A673 (cell line): Measurements from ENCODE around the gene PAPPA. TPM values are rescaled to one million over a fixed set of nuclear protein-coding genes. Genes with fewer than 3 reads are reported as not detected.

Experiments used
- BruUV-seq: library from RNA; stranded (reverse); fragments of 400-500 nt; replicated peaks from 2 replicates; lab custom pipeline; 2021; lab: Mats Ljungman, UMichigan
- CTCF ChIA-PET: fragments of 300-600 bp; sonication (Branson Sonifier 250); formaldehyde crosslinking; loops from one replicate; lab custom pipeline; 2022; ENCODE audit warnings: antibody characterized with exemption; lab: Charles Lee
- POLR2A ChIA-PET: fragments of 300-600 bp; sonication (Branson Sonifier 250); formaldehyde crosslinking; loops from one replicate; lab custom pipeline; 2022; ENCODE audit warnings: antibody characterized with exemption; ENCODE audit not compliant: low non-redundant PET; lab: Charles Lee
- DNase-seq: peaks from one replicate; pipeline ENCODE4 v3.0.0-alpha.2; 2015; ENCODE audit warnings: low spot score
- H3K27ac ChIP-seq: fragments of 200-600 bp; sonication (generic); 2 replicates; pipeline ENCODE4 v1.5.1; 2016; ENCODE audit warnings: mixed run types, low read depth, mild to moderate bottlenecking, mixed read lengths, antibody characterized with exemption, low read length; ENCODE audit not compliant: poor library complexity, severe bottlenecking
- H3K27me3 ChIP-seq: fragments of 200-600 bp; sonication (generic); replicated peaks from 2 replicates; pipeline ENCODE4 v1.6.1; 2017; ENCODE audit warnings: mixed run types, low read depth, mild to moderate bottlenecking, mixed read lengths, antibody characterized with exemption, low read length; ENCODE audit not compliant: insufficient read depth, poor library complexity
- H3K36me3 ChIP-seq: fragments of 200-600 bp; sonication (generic); 2 replicates; pipeline ENCODE4 v1.6.1; 2016; ENCODE audit warnings: mixed run types, mild to moderate bottlenecking, mixed read lengths, antibody characterized with exemption, low read length; ENCODE audit not compliant: insufficient read depth, poor library complexity, severe bottlenecking
- H3K4me1 ChIP-seq: fragments of 200-600 bp; sonication (generic); 2 replicates; pipeline ENCODE4 v1.6.1; 2017; ENCODE audit warnings: mixed run types, mild to moderate bottlenecking, mixed read lengths, antibody characterized with exemption, low read length; ENCODE audit not compliant: insufficient read depth, poor library complexity, severe bottlenecking
- H3K4me3 ChIP-seq: fragments of 200-600 bp; sonication (generic); 2 replicates; pipeline ENCODE4 v1.5.1; 2016; ENCODE audit warnings: low read depth, mixed run types, mild to moderate bottlenecking, mixed read lengths, low read length; ENCODE audit not compliant: poor library complexity, severe bottlenecking
- H3K9me3 ChIP-seq: fragments of 200-600 bp; sonication (generic); 2 replicates; pipeline ENCODE4 v1.6.1; 2016; ENCODE audit warnings: mixed run types, low read depth, mild to moderate bottlenecking, mixed read lengths, antibody characterized with exemption, low read length; ENCODE audit not compliant: poor library complexity, severe bottlenecking
- CTCF ChIP-seq: fragments of 300-800, 200-600 bp; sonication (generic); conservative IDR thresholded peaks from 2 replicates; pipeline ENCODE4 v1.5.1; 2017; ENCODE audit warnings: low read depth, mild to moderate bottlenecking, antibody characterized with exemption, low read length, moderate library complexity, mixed read lengths
- EZH2 ChIP-seq: fragments of 200-600 bp; sonication (generic); IDR thresholded peaks from 2 replicates; pipeline ENCODE4 v1.6.1; 2017; ENCODE audit warnings: borderline replicate concordance, low read depth, mild to moderate bottlenecking, mixed read lengths, antibody characterized with exemption, low read length; ENCODE audit not compliant: poor library complexity, severe bottlenecking
- intact Hi-C: fragments of 100-400 bp; cut with micrococcal nuclease; formaldehyde crosslinking; loops from one replicate; pipeline ENCODE4 v1.10.0; 2022; ENCODE audit not compliant: unreplicated experiment
- total RNA-seq: library from RNA; stranded (reverse); gene quantifications from 2 replicates; pipeline ENCODE4 v1.2.3, GENCODE V29; 2021

The PAPPA gene
- total RNA-seq, 1 experiment from 2014 or later = 47.4 TPM

GRCh38 chr9:116278326-116278725 is 124.7 kb downstream of the PAPPA start:
- intact Hi-C loops = loop anchor here (10.0 kb wide), 1 partner anchor 394 kb away; no protein-coding TSS in a partner anchor
- TF ChIP-seq CTCF = no peak
- TF ChIP-seq EZH2 = no peak
- Histone ChIP-seq H3K9me3 (no peaks in the 10 kb centered on the region), H3K36me3 (peaks cover 47% of the 10 kb centered on the region), H3K27me3 (no peaks in the 10 kb centered on the region), H3K4me3 (no peak overlapping the region), H3K4me1 (peaks cover 36% of the 10 kb centered on the region), H3K27ac (no peak overlapping the region)
- DNase-seq = peak; percentile 50
- POLR2A ChIA-PET = no interaction called here
- BruUV-seq = no TSS peak
- CTCF ChIA-PET = no interaction called here

GRCh38 chr9:116279230-116279629 is 125.6 kb downstream of the PAPPA start:
- TF ChIP-seq EZH2 (no peak), CTCF (no peak)
- CTCF ChIA-PET = no interaction called here
- no peaks in the 10 kb centered on the region for H3K27me3 ChIP-seq
- H3K4me1 ChIP-seq = peaks cover 31% of the 10 kb centered on the region
- no peak overlapping the region for H3K4me3 ChIP-seq
- H3K27ac ChIP-seq = no peak overlapping the region
- POLR2A ChIA-PET = no interaction called here
- intact Hi-C loops = loop anchor here (10.0 kb wide), 1 partner anchor 394 kb away; no protein-coding TSS in a partner anchor
- no peak for DNase-seq
- no peaks in the 10 kb centered on the region for H3K9me3 ChIP-seq
- BruUV-seq = no TSS peak
- H3K36me3 ChIP-seq = peaks cover 45% of the 10 kb centered on the region

DNA sequence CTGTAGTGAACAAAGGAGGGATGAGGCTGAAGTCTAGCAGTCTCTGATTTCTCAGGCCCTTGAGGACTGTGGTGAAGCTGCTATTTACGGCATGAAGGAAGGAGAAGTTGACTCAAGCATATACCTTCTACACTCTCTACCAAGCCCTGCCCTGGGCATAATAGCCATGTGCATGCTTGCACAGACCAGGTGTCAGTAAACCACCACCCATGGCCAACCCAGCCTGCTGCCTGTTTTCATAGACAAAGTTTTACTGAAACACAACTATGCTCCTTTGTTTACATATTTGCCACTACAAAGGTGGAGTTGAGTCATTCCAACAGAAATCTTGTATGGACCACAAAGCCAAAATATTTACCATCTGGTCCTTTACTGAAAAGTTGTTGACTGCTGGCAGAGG is 126.9 kb downstream of the PAPPA start:
- intact Hi-C loops = no loop called here
- no peaks in the 10 kb centered on the region for H3K27me3 ChIP-seq
- TF ChIP-seq EZH2 (no peak), CTCF (no peak)

More for the DNA sequence above, 126.9 kb downstream of the PAPPA start:
- DNase-seq = no peak
- CTCF ChIA-PET = no interaction called here
- POLR2A ChIA-PET = no interaction called here
- Histone ChIP-seq H3K4me3 (no peak overlapping the region), H3K27ac (no peak overlapping the region), H3K36me3 (peaks cover 45% of the 10 kb centered on the region), H3K9me3 (no peaks in the 10 kb centered on the region), H3K4me1 (peaks cover 21% of the 10 kb centered on the region)
- no TSS peak for BruUV-seq
